DOHH2 (cell line): ENCODE results near the gene ZYG11B.
"Not testable (repeated sequence)": the region's sequence is repeated elsewhere in the genome, so short reads cannot be mapped to it uniquely, and the experiment has no call there.

ENCODE experiments used
- EZH2phosphoT487 ChIP-seq: fragments of 200-600 bp; sonication (generic); IDR thresholded peaks from 2 replicates; pipeline ENCODE4 v1.6.1; 2017; ENCODE audit warnings: borderline replicate concordance, mild to moderate bottlenecking, antibody characterized with exemption, low read length, moderate library complexity, mixed read lengths
- TF ChIP-seq, protein P1 (sequence below): fragments of 200-600 bp; sonication (generic); IDR thresholded peaks from one replicate; pipeline ENCODE4 v1.5.1; 2014; ENCODE audit warnings: antibody characterized with exemption, mild to moderate bottlenecking, low read depth, low read length; ENCODE audit not compliant: poor library complexity, severe bottlenecking

DNA sequence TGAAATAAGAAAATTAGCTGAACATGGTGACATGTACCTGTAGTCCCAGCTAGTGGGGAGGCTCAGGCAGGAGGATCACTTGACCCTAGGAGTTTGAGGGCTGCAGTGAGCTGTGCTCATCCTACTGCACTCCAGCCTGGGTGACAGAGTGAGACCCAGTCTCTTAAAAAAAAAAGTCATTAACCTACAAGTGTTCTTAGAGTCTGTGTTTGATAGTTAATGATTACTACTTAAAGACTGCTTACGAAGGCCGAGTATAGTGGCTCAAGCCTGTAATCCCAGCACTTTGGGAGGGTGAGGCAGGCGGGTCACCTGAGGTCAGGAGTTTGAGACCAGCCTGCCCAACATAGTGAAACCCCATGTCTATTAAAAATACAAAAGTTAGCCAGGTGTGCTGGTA, 77.8 kb downstream of the ZYG11B start:
- TF ChIP-seq, protein P1, sequence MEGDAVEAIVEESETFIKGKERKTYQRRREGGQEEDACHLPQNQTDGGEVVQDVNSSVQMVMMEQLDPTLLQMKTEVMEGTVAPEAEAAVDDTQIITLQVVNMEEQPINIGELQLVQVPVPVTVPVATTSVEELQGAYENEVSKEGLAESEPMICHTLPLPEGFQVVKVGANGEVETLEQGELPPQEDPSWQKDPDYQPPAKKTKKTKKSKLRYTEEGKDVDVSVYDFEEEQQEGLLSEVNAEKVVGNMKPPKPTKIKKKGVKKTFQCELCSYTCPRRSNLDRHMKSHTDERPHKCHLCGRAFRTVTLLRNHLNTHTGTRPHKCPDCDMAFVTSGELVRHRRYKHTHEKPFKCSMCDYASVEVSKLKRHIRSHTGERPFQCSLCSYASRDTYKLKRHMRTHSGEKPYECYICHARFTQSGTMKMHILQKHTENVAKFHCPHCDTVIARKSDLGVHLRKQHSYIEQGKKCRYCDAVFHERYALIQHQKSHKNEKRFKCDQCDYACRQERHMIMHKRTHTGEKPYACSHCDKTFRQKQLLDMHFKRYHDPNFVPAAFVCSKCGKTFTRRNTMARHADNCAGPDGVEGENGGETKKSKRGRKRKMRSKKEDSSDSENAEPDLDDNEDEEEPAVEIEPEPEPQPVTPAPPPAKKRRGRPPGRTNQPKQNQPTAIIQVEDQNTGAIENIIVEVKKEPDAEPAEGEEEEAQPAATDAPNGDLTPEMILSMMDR, result not testable (repeated sequence)
- not testable (repeated sequence) for TF ChIP-seq EZH2phosphoT487
